AG08395 (cell line): ENCODE data around the gene EXOC6.

Experiments
- DNase-seq: peaks from one replicate; pipeline ENCODE4 v3.0.0; 2012; ENCODE audit warnings: mixed read lengths, low spot score

EXOC6 gene, protein sequence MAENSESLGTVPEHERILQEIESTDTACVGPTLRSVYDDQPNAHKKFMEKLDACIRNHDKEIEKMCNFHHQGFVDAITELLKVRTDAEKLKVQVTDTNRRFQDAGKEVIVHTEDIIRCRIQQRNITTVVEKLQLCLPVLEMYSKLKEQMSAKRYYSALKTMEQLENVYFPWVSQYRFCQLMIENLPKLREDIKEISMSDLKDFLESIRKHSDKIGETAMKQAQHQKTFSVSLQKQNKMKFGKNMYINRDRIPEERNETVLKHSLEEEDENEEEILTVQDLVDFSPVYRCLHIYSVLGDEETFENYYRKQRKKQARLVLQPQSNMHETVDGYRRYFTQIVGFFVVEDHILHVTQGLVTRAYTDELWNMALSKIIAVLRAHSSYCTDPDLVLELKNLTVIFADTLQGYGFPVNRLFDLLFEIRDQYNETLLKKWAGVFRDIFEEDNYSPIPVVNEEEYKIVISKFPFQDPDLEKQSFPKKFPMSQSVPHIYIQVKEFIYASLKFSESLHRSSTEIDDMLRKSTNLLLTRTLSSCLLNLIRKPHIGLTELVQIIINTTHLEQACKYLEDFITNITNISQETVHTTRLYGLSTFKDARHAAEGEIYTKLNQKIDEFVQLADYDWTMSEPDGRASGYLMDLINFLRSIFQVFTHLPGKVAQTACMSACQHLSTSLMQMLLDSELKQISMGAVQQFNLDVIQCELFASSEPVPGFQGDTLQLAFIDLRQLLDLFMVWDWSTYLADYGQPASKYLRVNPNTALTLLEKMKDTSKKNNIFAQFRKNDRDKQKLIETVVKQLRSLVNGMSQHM

DNA sequence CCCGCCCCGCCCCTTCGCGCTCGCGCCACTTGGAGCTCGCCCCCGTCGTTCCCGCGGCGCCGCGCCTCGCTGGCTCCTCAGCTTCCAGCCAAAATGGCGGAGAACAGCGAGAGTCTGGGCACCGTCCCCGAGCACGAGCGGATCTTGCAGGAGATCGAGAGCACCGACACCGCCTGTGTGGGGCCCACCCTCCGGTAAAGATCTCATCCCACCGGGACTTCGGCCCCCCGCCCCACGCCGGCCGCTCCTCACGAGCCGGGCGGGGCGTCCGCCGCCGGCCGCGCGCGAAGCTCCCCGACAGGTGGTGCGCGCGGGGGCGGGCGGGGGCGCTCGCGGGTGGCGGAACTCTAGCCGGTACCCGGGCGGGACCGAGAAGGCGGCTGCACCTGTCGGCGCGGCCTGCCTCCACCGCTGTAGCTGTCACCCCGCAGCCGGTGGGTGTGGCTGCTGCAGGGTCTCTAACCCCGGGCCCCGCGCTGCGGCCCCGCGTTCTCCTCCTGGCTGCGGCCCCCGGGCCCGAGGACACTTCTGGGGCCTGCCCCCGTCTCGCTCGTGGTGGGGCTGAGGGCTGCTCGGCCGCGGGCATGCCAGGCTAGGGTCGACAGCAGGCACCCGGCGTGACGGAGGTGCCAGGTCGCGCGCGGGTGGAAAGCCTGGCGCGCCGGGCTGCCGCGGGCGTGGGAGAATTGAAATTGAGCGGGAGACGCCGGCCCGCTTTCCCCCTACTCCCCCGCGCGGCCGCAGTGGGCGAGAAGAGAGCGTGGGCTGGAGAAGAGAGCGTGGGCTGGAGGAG, at the start of gene EXOC6:
TSS of gene EXOC6 (plus strand) at position 80 of the 793 bp plus-strand sequence. CDS start at position 94, 14 bp downstream.
- peak; percentile 87 for DNase-seq

DNA sequence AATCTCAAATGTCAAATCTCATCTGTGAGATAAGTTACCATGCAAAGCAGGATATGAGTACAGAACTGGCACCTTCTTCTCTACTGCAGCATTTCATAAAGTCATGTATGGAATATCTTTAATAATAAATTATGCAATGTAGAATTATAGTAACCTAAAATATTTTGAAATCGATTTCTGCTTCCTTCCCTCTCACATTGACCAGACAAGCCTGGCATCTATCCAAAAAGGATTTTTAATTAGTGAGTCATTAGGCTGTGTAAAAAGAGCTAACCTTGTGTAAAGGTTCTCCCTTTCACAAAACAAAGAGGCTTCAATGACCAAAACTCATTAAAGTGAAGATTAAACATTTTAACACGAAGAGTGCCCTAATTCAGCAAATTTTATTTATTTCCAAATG, 48.8 kb upstream of the EXOC6 start:
- no peak for DNase-seq

DNA sequence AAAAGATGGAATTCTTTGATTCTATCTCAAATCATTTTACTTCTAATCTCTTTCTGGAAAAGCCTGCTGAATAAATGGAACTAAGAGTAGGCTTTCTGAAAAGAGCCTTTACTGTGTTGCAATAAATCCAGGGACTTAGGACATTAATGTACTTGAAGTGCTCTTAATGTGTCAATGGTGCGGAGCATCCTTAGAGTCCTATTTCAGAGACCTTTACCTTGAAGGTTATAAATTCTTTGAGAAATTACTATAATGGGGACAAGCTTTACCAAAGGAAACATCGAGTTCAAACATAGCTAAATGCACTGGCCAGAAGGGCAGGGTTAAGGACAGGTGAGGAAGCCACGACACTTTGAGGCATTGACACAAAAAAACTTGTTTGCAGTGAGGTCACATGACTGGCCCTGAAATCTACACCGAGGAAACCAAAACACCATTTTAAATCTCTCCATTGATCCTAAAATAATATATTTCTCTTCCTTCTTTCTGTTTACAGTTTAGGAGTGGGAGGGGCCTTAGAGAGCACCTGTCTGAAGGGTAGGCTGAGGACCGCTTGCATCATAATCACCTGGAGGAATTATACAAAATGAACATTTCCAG, 48.1 kb upstream of the EXOC6 start:
- no peak for DNase-seq

DNA sequence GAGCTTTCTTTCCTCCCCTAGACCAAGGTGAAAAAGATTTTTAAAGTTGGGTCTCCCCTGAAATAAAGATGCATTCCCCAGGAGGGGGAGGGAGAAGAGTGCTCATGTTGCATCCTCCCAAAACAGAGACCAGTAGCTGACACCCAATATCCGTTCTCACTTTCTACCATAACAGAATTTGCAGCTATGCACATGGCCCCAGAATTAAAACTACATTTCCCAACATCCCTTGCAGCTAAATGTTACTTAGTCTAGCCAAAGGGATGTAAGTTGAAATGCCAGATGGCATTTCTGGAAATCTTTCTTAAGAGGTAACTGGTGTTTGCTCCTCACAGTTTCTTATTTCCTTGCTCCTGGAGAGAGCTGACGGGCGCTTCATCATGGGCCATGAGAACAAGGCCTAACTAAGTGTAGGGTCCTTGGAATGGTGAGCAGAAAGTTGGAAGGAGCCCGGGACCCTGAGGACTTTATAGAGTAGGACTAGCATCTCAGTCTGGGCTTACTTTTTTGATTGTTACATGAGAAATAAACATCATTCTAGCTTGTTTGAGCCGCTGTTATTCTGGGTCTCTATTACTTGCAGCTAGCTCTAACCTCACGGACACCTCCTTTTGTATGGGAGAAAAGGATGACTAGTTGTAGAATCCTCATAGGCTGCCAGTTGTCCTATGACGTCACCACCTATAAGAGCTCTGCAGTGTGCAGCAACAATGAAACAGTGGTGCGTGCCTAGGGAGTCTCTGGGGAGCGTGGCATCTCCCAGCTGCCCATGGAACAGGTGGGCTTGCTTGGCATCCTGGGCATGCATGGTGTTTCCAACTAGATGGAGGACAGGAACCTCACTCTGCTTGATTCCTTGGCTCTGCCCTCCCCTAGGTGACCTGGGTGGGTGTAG, 46.1 kb upstream of the EXOC6 start:
- DNase-seq, result no peak

DNA sequence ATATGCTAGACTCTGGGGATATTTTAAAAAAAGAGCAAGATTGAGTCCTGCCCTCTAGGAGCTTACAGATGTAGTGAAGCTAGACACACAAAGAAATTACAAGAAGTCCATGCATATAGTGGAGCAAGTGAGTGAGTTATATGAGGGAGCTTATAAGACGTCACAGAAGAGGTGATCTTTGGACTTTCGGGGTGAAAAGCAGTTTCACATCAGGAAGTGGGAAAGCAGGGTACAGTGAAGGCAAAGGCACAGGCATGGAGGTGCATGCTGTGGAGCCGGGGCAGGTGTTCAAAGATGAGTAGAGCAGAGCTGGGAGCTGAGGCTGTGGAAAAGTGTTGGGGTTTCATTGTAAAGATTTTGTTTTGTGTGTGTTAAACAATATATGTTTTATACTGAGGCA, 38.5 kb upstream of the EXOC6 start:
- DNase-seq, result no peak

DNA sequence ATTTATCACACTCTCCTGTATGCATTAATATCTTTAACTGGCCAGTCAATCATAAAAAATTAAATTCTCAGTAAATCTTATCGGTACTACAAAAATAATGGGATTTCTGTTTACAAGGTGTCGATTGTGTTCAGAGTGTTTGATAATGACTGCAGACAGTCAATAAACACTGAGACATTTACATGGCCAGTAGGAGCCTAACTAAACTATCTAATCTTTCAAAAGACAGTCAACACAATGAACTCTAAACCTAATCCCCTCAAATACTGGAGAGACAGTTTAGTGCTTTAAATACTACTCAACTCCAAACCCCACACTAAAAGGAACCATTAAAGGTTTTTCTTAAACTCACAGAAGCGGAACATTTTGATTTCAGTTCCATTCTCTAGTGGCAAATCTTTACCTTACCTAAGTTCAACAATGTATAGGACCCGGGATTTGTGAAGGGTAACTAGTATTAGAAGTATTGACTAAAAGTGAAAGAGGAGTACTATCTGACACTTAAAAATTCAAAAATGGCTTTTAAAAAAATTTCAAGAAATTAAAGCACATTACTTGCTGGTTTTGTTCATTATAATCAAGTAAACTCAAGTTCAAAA, 37.3 kb upstream of the EXOC6 start:
- DNase-seq, result no peak

DNA sequence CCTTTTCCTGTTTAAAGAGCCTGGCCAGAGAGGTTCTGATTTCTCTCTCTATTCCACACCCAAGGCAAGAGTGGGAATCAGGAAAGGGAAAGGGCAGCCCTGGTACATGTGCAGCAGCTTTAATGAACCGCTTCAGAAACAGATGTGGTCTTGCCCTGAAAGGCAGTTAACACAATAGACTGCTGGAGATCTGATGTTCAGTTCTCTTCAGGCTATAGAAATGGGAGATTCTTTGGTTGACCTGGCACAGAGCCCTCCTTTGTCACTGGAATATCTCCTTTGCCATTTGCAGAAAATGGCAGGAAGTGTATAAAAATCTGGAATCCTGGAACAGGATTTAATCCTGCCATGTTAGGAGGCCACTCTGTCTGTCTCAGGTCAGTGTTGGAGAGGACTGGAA, 36.3 kb upstream of the EXOC6 start:
- DNase-seq, result no peak

DNA sequence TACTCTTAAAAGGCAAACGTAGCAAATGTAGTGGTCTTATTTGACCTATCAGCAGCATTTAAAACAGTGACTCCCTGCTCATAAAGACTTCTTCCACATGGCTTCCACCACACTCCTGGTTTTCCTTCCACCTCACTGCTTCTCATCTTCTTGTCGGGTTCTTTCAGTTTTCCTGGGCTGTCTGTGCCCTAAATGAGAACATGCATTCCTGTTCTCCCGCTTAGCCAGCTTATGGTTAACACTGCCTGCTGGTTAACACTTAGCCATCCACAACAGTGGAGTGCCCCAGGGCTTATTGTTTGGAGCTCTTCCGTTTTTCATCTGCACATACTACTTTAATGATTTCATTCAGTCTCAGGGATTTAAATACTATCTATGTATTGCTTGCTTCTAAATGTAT, 34.3 kb upstream of the EXOC6 start:
- no peak for DNase-seq

DNA sequence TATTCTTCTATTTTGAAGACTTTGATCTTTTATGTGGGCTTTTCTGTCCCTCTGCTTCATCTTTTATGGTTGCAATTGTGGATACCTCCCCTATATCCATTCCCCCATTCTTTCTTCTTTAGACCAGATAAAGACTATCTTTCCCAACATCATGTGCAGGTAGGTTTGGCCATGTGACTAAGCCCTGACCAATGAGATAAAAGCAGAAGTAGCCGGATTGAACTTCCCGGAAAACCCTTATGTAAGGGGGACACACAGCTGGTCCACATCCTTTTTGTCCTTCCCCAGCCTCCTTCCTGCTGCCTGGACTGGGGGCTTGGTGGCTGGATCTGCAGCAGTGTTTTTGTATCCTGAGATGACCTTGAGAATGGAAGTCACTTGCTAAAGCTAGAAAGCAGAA, 33.5 kb upstream of the EXOC6 start:
- DNase-seq, result no peak

DNA sequence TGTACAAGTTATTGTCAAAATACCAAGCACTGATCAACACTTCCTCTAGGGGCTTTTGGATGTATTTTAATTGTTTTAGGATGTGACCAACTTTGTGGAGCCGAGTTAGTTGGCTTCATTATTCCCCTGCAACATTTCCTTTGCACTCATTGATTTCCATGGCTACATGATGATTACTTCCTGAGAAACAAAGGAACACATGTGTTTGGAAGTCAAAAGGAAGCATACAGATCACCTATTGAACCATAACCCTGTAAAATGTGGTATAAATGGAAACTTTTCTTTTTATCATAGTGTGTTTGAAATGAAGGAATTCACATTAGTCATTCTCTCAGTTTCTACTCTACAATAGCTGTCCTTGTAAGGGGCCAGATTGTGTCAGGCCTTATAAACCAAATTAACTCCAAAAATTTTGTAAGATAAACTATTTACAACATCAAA, 32.2 kb upstream of the EXOC6 start:
- no peak for DNase-seq

DNA sequence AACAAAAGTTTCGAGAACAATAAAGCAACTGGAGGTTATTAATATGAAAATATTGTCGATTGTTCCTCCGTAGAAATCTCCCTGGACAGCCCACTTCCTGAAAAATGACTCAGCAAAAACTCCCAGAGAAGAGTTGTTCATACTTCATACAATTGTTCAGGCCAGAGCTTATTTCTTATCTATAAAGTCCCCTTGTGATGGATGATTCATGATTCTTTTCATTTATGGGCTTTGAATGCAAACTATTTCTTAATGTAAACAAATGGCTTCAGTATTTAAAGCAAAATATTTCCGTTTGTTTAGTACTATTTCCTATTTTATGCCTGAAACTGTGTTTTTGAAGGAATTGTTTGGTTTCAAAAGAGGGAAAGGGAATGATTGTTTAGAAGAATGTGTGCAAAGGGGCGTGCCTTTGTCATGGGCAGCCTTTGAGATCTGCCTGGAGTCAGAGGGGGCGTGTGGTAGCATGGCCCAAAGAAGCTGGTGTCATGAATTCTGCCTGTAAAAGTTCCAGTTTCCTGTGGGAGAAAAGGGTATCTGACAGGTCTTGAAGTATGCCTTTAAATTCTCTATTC, 26.2 kb upstream of the EXOC6 start:
- DNase-seq, result peak; percentile 26

DNA sequence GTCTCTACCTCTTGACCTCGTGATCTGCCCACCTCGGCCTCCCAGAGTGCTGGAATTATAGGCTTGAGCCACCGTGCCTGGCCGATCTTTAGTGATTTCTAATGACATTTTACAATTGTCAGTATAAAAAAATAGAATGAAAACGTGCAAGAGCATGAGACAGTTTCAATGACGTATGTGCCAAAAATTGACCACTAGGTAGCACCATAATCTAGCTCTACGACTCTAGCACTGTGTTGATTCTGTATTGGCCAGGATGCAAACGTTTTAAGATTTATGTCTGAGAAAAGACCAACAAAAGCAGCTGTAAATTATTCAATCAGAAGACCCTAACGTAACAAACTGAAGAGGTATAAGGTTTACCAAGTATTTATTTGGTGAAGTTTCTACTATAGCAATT, 25.4 kb upstream of the EXOC6 start:
- no peak for DNase-seq

DNA sequence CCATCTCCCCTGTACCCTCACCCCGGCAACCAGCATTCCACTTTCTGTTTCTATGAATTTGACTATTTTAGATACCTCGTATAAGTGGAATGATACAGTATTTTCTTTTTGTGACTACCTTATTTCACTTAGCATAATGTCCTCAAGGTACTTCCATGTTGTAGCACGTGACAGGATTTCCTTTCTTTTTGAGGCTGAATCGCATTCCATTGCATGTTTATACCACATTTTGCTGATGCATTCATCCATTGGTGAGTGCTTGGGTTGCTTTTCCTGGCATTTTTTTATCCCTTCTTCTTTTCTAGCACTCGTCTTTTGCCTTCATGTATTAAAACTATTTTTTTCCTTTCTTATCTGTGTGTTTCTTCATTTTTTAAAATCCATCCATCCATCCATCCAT, 22.3 kb upstream of the EXOC6 start:
- no peak for DNase-seq

DNA sequence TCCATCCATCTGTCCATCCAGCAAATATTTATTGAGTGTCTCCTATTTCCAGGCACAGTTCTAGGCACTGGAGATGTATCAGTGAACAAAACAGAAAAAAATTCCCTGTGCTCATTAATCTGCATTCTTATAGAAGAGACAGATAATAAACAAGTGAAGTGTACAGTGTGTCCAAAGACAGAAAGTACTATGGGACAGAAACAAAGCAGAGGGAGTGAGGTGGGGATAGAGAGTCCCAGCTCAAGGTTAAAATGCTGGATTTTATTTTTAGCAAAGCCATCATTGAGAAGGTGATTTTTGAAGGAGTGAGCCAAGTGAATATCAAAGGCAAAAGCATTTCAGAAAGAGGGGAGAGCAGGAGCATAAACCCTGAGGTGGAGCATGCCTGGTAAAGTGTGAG, 21.8 kb upstream of the EXOC6 start:
- DNase-seq, result no peak

DNA sequence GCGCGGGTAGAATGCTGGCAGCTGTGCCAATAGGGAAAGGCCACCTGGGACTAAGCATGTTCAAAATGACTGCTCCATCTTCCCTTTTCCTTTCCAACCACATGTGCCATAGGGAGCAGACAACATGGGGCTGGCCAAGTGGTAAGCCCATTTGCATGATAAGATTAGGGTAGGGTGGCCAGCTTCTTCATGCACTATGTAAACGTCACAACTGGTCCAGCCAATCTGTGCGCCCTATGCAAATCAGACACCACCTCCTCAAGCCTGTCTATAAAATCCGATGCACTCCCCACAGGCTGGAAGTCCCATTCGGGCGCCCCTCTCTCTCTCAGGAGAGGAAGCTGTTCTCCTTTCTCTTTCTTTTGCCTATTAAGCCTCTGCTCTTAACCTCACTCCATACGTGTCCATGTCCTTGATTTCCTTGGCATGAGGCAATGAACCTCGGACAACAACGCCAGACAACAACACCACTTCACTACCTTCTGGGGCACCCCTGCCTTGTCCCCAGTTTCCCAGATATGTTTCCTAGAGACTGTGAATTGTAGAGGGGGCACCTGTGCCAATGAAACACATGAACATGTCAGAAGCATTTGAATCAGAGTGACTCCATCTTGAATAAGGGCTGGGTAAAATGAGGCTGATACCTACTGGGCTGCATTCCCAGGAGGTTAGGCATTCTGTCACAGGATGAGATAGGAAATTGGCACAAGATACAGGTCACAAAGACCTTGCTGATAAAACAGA, 19.1 kb upstream of the EXOC6 start:
- no peak for DNase-seq

DNA sequence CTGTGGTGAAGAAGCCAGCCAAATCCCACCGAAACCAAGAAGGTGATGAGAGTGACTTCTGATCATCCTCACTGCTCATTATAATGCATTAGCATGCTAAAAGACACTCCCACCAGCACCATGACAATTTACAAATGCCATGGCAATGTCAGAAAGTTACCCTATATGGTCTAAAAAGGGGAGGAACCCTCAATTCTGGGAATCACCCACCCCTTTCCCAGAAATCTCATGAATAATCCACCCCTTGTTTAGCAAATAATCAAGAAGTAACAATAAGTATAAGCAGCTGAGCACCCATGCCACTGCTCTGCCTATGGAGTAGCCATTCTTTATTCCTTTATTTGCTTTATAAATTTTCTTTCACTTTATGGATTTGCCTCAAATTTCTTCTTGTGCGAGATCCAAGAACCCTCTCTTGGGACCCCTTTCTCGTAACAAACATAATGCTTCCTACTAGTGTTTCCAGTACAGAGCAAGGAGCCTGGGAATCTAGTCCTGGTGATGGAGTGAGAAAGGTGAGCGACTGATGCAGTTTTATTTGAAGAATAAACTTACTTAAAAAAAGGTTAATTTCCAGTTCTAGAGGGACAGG, 18.4 kb upstream of the EXOC6 start:
- DNase-seq, result no peak

DNA sequence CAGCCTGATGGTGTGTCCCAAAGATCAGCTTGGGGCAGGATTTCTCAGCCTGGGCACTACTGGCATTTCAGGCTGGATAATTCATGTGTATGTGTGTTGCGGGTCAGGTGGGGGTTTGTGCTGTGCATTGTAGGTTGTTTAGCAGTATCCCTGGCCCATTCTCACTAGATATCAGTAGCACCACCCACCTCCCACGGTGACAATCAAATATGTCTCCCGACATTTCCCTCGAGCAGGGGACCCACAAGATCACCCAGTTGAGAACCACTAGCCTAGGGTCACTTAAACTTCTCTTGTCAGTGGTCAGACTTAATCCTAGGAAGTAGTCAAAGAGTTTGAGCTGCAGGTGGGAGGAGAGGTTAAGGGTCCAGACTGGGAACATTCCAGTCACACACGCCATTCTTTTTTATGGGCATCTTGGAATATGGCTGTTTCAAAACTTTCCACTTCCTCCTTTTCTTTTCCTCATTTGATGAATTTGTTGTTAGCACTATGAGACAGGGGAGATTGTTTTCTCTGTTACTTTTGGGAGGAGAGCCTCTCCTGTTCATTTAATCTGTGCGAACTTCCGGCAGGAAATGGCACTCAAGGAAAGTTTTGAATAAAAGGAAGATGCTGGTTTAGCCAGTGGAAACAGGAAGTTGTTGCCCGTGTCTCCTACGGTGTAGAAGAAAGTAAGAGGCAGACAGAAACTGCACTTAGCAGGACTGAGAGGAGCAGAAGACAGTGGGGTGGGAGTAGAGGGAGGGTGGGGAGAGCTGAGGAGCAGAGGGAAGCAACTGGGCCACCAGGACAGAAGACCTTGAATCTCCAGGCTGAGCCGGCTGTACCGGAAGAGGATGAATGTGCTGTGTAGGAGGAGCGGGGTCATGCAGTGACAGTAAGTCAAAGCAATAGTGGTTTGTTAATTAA, 17.6 kb upstream of the EXOC6 start:
- no peak for DNase-seq

DNA sequence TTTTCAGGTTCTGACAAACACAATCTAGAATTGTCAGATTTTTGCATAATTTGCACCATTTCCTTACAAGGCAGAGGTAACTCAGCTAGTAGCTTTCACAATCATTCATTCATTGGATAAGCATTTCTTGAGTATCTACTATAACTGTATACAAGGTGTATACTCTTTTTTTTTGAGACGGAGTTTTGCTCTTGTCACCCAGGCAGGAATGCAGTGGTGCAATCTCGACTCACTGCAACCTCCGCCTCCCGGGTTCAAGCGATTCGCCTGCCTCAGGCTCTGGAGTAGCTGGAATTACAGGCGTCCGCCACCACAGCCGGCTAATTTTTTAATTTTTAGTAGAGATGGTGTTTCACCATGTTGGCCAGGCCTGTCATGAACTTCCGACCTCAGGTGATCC, 16.2 kb upstream of the EXOC6 start:
- no peak for DNase-seq
